IPS DF 6.9 (cell line): Measurements from ENCODE around the gene CHI3L2.
"Not testable (repeated sequence)": the region's sequence is repeated elsewhere in the genome, so short reads cannot be mapped to it uniquely, and the experiment has no call there.

Experiments
- DNase-seq: peaks from one replicate; pipeline ENCODE4 v3.0.0-alpha.2; 2013; ENCODE audit warnings: low read depth, low spot score
- H3K27ac ChIP-seq: one replicate; pipeline ENCODE4 v1.5.1; 2013; ENCODE audit warnings: low read length, control low read depth
- H3K27me3 ChIP-seq: 2 replicates; pipeline ENCODE4 v1.6.1; 2013; ENCODE audit warnings: mild to moderate bottlenecking, low read length; ENCODE audit not compliant: control insufficient read depth, insufficient read depth
- H3K36me3 ChIP-seq: 2 replicates; pipeline ENCODE4 v1.6.1; 2013; ENCODE audit warnings: low read length; ENCODE audit not compliant: control insufficient read depth, insufficient read depth
- H3K4me1 ChIP-seq: 2 replicates; pipeline ENCODE4 v1.6.1; 2013; ENCODE audit warnings: low read length; ENCODE audit not compliant: control insufficient read depth, insufficient read depth
- H3K4me3 ChIP-seq: 2 replicates; pipeline ENCODE4 v1.5.1; 2013; ENCODE audit warnings: mild to moderate bottlenecking, low read length
- H3K9me3 ChIP-seq: 2 replicates; pipeline ENCODE4 v1.6.1; 2013; ENCODE audit warnings: low read length, inconsistent platforms; ENCODE audit not compliant: control insufficient read depth, insufficient read depth
- WGBS: extraction: QIAGEN DNeasy Blood & Tissue Kit; methylation state at CpG from one replicate; pipeline ENCODE4 v1.1.7; 2013; ENCODE audit warnings: mixed read lengths, missing lambda C conversion rate; ENCODE audit not compliant: insufficient read length, insufficient coverage; 5-methylcytosine and 5-hydroxymethylcytosine counted together

The CHI3L2 gene

DNA sequence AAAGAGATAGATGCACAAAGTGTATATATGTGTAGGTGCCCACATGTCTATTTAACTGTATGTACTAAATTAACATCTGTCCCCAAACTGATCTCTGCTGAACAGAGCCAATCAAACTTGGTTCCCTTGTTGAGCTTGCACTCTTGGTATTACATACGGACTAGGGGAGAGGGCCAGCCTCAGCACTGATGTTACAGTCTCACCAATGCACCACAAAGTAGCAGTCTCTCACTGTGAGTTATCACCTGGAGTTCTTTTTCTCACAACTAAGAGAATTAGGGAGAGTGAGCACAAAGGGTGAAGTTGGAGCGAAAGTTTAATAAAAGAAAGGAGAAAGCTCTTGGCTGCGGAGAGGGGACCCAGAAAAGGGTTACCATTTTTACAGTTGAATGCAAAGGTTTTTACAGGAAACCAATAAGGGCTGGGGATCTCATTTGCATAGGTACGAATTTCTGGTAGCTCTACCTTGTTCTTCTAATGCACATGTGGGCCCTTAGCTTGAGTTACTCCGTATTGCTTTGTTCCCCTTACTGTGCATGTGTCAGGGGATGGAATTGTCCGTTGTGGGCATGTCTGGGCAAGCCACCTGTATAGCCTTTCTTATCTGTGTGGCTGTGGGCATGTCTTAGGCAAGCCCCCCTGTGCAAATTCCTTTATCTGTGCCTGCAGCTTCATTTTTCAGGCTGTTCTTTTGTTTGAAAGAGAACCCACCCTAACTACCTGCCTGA lies 13.3 kb upstream of the CHI3L2 start:
- Histone ChIP-seq H3K4me1 (no peaks in the 10 kb centered on the region), H3K27me3 (no peaks in the 10 kb centered on the region), H3K36me3 (no peaks in the 10 kb centered on the region), H3K9me3 (no peaks in the 10 kb centered on the region), H3K4me3 (no peak overlapping the region), H3K27ac (no peak overlapping the region)
- no peak for DNase-seq
- WGBS, result no CpG with 5 or more reads among the region's 6 CpGs

DNA sequence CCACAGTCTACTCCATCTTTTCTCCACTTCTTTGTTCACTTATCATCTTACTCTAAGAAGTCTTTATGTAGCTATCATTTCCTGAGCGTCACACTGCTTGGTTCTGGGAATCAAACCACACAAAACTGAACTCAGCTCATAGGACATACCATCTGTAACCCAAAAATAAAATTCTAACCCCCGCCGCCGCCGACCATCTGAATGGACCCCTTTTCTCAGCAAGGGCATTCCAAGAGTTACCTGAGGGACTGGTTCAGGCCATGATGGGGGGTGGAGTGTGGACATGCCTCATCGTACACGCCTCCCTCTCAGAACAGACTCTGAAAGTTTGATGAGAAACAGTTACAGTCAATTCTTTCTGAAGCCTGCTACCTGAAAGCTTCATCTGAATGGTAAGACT lies 12.6 kb upstream of the CHI3L2 start:
- no peaks in the 10 kb centered on the region for H3K4me1 ChIP-seq
- H3K36me3 ChIP-seq, result no peaks in the 10 kb centered on the region
- no peaks in the 10 kb centered on the region for H3K9me3 ChIP-seq
- DNase-seq, result no peak
- no CpG with 5 or more reads among the region's 7 CpGs for WGBS
- no peak overlapping the region for H3K4me3 ChIP-seq
- H3K27ac ChIP-seq, result no peak overlapping the region
- H3K27me3 ChIP-seq, result no peaks in the 10 kb centered on the region

DNA sequence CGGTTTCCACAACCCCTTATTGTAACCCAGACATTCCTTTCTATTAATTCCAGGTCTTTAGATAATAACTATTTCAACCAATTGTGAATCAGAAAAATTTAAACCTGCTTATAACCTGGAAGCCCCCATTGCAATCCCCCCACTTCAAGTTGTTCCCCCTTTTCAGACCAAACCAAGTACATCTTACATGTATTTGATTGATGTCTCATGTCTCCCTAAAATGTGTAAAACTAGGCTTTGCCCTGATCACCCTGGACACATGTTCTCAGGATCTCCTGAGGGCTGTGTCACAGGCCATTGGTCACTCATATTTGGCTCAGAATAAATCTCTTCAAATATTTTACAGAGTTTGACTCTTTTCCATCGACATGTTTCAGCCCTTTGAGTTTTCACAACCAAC lies 12.2 kb upstream of the CHI3L2 start:
- WGBS, result no CpG with 5 or more reads among the region's 2 CpGs
- H3K4me3 ChIP-seq, H3K27me3 ChIP-seq, H3K9me3 ChIP-seq, H3K27ac ChIP-seq, DNase-seq, H3K4me1 ChIP-seq, H3K36me3 ChIP-seq: not testable (repeated sequence)

DNA sequence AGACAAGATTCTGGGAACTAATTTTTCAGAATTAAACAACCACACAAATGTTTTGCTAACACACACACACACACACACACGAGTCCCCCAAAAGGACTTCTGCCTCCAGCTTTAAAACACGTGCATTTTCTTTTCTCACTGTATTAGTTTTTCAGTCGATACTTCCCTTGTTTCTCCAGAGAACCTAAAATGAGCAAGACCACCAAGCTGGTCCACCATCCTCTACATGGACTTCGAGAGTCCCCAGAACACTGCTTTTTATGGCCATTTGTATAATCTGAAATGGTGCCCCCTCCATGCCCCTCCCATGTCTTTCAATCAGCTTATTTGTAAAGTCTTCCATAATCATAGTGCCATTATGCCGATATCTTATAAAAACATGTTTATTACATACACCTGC lies 10.8 kb upstream of the CHI3L2 start:
- Histone ChIP-seq H3K27me3 (no peaks in the 10 kb centered on the region), H3K9me3 (no peaks in the 10 kb centered on the region), H3K36me3 (no peaks in the 10 kb centered on the region), H3K4me1 (no peaks in the 10 kb centered on the region), H3K4me3 (no peak overlapping the region), H3K27ac (no peak overlapping the region)
- no CpG with 5 or more reads among the region's 5 CpGs for WGBS
- no peak for DNase-seq

DNA sequence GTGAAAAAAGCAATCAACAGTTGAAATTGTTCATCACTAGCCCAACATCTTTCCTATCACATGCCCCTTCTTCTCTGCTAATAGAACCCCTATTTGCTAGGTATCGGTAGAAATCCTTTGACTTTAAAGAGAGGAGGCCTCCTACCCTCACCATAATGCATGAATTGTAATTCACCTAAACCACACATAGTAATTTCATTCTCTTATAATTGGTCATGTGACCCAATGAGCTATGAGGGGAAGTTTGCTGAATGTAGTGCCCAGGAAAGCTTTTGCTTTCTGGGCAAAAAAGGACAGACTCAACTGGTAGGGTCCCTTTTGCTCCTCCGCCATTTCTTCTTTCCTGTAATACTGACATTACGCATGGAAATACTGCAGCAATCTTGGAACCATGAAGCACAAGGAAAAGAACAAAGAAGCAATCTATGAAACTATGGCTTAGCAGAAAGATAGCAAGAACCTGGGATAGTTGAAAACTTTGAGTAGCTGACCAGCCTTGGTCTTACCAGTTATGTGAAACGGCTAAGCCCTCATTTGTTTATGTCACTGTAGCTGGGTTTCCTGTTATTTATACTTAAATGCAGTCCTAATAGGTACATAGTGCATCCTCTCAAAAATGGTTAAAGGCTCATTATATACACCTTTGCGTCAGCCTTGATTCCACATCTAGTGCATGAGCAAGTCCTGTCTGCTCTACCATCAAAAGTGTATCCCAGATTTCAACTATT lies 10.2 kb upstream of the CHI3L2 start:
- Histone ChIP-seq H3K9me3 (no peaks in the 10 kb centered on the region), H3K4me3 (no peak overlapping the region), H3K27me3 (no peaks in the 10 kb centered on the region), H3K36me3 (no peaks in the 10 kb centered on the region), H3K27ac (no peak overlapping the region), H3K4me1 (no peaks in the 10 kb centered on the region)
- WGBS, result no CpG with 5 or more reads among the region's 5 CpGs
- DNase-seq, result no peak

DNA sequence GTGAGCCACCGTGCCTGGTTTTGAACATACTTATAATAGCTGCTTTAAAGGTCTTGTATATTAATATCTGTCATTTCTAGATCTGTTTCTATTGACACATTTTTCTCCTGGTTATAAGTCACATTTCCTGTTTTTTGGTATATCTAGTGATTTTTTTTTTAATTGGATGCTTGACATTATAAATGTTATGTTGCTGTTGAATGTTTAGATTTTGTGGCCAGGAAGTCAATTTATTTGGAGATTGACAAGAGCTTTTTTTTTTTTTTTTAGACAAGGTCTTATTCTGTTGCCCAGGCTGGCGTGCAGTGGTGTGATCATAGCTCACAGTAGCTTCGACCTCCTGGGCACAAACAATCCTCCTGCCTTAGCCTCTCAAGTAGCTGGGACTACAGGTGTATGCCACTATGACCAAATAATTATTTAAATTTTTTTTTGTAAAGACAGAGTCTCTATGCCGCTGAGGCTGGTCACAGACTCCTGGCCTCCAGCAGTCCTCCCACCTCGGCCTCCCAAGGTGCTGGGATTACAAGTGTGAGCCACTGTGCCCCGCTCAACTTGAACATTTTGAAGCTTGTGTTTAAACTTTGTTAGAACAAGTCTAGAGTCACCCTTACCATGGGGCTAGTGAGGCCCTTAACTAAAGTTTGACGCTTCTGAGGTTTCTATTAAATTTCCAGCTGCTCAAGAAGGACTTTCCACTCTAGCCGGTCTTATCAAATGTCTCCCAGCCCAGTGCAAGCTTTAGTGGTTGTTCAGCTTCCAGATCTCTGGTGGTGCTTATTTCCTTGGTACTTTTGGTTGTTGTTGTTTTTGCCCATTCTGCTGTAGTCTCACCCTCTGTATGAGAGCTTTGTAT lies 8.6 kb upstream of the CHI3L2 start:
- H3K27me3 ChIP-seq, result no peaks in the 10 kb centered on the region
- no peaks in the 10 kb centered on the region for H3K36me3 ChIP-seq
- WGBS, result no CpG with 5 or more reads among the region's 8 CpGs
- H3K9me3 ChIP-seq, result no peaks in the 10 kb centered on the region
- no peak overlapping the region for H3K4me3 ChIP-seq
- no peak overlapping the region for H3K27ac ChIP-seq
- H3K4me1 ChIP-seq, result no peaks in the 10 kb centered on the region
- no peak for DNase-seq

DNA sequence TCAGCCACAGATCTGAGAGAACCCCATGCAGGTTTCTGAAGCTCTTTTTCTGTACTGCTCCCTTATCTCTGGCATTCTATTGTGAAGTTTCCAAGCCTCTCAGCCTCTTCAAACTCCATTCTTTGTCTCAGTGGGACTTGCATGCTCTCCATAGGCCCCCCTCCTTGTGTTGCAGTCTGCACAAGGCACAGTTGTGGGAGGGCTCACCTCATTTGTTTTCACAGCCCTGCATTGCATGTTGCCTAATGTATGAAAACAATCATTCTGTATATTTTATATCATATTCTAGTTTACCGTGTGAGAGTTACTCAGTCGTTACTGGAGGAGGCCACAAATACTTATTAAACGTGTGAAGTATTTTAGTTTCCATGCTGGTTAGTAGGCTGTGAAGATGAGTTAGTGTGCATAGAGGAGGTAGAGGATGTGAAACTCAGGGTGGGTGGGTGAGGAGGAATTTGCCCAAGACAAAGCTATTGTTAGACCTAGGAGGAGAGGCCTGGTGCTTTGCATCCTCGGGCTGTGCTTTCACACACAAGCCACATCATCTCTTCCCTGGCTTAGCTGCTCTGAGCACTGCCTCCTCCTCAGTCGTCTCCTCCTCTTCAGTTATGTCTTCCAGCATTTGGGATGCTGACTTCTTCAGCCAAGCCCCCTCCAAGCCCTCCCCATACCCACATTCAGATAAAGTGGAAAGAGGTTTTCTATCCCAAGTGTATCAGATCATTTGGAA lies 7.8 kb upstream of the CHI3L2 start:
- Histone ChIP-seq H3K27ac (no peak overlapping the region), H3K4me3 (no peak overlapping the region), H3K4me1 (no peaks in the 10 kb centered on the region), H3K36me3 (no peaks in the 10 kb centered on the region), H3K27me3 (no peaks in the 10 kb centered on the region), H3K9me3 (no peaks in the 10 kb centered on the region)
- WGBS, result no CpG with 5 or more reads among the region's 5 CpGs
- DNase-seq, result no peak

DNA sequence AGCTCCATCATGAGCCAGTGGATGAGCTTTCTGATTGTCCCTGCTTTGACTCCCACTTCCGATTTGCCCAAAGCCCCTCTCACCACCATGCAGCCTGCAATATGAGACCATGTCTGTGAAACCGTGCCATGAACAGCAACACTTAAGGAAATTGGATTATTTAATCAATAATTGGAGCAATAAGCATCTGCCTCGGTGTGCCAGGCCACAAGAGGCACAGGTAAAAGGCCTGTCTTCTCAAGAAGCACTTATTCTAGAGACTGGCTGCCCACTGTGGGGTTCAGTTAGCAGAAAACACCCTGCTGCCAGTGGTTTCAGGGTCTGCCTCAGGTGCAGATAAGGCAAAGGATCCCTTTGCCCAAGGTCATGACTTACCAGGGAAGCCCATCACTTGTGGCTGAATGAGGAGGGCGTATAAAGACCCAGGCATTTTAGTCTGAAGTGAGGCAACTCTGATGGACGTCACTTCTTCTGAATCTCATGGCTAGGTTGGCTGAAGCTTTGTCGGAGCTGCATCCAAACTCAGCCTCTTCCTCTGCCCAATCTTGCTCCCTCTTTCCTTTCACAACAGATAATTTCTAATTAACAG lies 7.1 kb upstream of the CHI3L2 start:
- H3K9me3 ChIP-seq, result no peaks in the 10 kb centered on the region
- H3K27me3 ChIP-seq, result no peaks in the 10 kb centered on the region
- no peaks in the 10 kb centered on the region for H3K36me3 ChIP-seq
- no CpG with 5 or more reads among the region's 6 CpGs for WGBS
- no peak for DNase-seq
- H3K4me3 ChIP-seq, result no peak overlapping the region
- H3K27ac ChIP-seq, result no peak overlapping the region
- H3K4me1 ChIP-seq, result no peaks in the 10 kb centered on the region

DNA sequence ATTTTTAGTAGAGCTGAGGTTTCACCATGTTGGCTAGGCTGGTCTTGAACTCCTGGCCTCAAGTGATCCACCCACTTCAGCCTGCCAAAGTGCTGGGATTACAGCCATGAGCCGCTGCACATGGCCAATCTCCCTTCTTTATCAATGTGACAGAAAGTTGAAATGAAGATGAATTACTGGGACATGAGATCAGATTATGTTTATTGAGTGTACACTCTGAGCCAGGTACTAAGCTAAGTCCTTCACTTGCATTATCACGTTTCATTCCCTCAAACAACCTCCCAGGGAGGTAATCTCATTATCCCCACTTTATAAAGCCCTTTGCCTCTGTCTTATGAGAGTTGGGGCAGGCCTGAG lies 6.3 kb upstream of the CHI3L2 start:
- H3K9me3 ChIP-seq, result no peaks in the 10 kb centered on the region
- H3K27me3 ChIP-seq, result no peaks in the 10 kb centered on the region
- H3K27ac ChIP-seq, result no peak overlapping the region
- WGBS, result no CpG with 5 or more reads among the region's 2 CpGs
- no peak for DNase-seq
- H3K36me3 ChIP-seq, result no peaks in the 10 kb centered on the region
- no peak overlapping the region for H3K4me3 ChIP-seq
- no peaks in the 10 kb centered on the region for H3K4me1 ChIP-seq
